AG09309 (cell line): ENCODE measurements around the gene AVEN.
"Not testable (repeated sequence)": the region's sequence is repeated elsewhere in the genome, so short reads cannot be mapped to it uniquely, and the experiment has no call there.

ENCODE experiments used
- DNase-seq: peaks from one replicate; pipeline ENCODE4 v3.0.0-alpha.2; 2010; ENCODE audit warnings: low read depth
- H3K4me3 ChIP-seq: 2 replicates; pipeline ENCODE4 v1.5.1; 2011; ENCODE audit warnings: mild to moderate bottlenecking, low read depth, low read length, moderate library complexity; ENCODE audit not compliant: control insufficient read depth
- CTCF ChIP-seq: IDR thresholded peaks from 2 replicates; pipeline ENCODE4 v1.5.1; 2011; ENCODE audit warnings: mild to moderate bottlenecking, low read depth, low read length, inconsistent platforms; ENCODE audit not compliant: insufficient read depth, control insufficient read depth; ENCODE audit errors: missing control alignments

AVEN gene

GRCh38 chr15:34025252-34025651 lies 13.8 kb downstream of the AVEN start:
- no peak for DNase-seq
- TF ChIP-seq CTCF, result no peak
- H3K4me3 ChIP-seq, result no peak overlapping the region

- DNase-seq, result no peak
- no peak for TF ChIP-seq CTCF
- H3K4me3 ChIP-seq, result no peak overlapping the region
Measured at GRCh38 chr15:34023907-34024306, 15.1 kb downstream of the AVEN start.

GRCh38 chr15:34019369-34019990 lies 19.5 kb downstream of the AVEN start:
- DNase-seq, result no peak
- TF ChIP-seq CTCF, result no peak
- no peak overlapping the region for H3K4me3 ChIP-seq

- DNase-seq, H3K4me3 ChIP-seq: not testable (repeated sequence)
Measured at GRCh38 chr15:34018738-34019137, 20.3 kb downstream of the AVEN start.

GRCh38 chr15:34018021-34018645 lies 20.9 kb downstream of the AVEN start:
- no peak for DNase-seq
- no peak overlapping the region for H3K4me3 ChIP-seq
- no peak for TF ChIP-seq CTCF

- TF ChIP-seq CTCF, result no peak
- H3K4me3 ChIP-seq, result no peak overlapping the region
- no peak for DNase-seq
Measured at GRCh38 chr15:34014556-34014955, 24.4 kb downstream of the AVEN start.

- no peak overlapping the region for H3K4me3 ChIP-seq
- no peak for TF ChIP-seq CTCF
- DNase-seq, result no peak
Measured at GRCh38 chr15:34013746-34014145, 25.3 kb downstream of the AVEN start.
